Suprapubic skin (tissue), 4 donors: ENCODE data around the gene ADAP1. TPM values are rescaled to one million over a fixed set of nuclear protein-coding genes. Genes with fewer than 3 reads are reported as not detected.

Source experiments
- DNase-seq, 2 donors: peaks; one replicate each; pipeline ENCODE4 v3.0.0-alpha.2; 2019; ENCODE audit warnings: low spot score in 2 of 2
- H3K27ac ChIP-seq: fragments of 200-600 bp; sonication (generic); one replicate; pipeline ENCODE4 v1.5.1; 2019
- H3K27me3 ChIP-seq: fragments of 200-600 bp; sonication (generic); one replicate; pipeline ENCODE4 v1.5.1; 2019
- H3K36me3 ChIP-seq: fragments of 200-600 bp; sonication (generic); one replicate; pipeline ENCODE4 v1.5.1; 2019
- H3K4me1 ChIP-seq: fragments of 200-600 bp; sonication (generic); one replicate; pipeline ENCODE4 v1.5.1; 2019
- H3K4me3 ChIP-seq: fragments of 200-600 bp; sonication (generic); one replicate; pipeline ENCODE4 v1.5.1; 2019; ENCODE audit warnings: mild to moderate bottlenecking
- H3K9me3 ChIP-seq: fragments of 200-600 bp; sonication (generic); one replicate; pipeline ENCODE4 v1.5.1; 2019
- EP300 ChIP-seq: sonication (generic); formaldehyde crosslinking; IDR thresholded peaks from one replicate; pipeline ENCODE4 v1.6.1; 2017; ENCODE audit warnings: antibody characterized with exemption
- POLR2A ChIP-seq, 2 donors: fragments of 450-650 bp; IDR thresholded peaks; one replicate each; pipeline ENCODE4 v1.6.1; 2017; ENCODE audit warnings: antibody characterized with exemption in 2 of 2, mild to moderate bottlenecking in 2 of 2, moderate library complexity in 2 of 2
- POLR2AphosphoS5 ChIP-seq, 3 donors: sonication (generic); formaldehyde crosslinking; IDR thresholded peaks; one replicate each; pipeline ENCODE4 v1.6.1; 2017; ENCODE audit warnings: antibody characterized with exemption in 3 of 3
- WGBS: methylation state at CpG from one replicate; pipeline ENCODE4 v1.1.5; 2018; 5-methylcytosine and 5-hydroxymethylcytosine counted together
- total RNA-seq, 4 donors: library from RNA; depleted of rRNA; stranded (reverse); fragments of >200 nt; gene quantifications; one replicate each; pipeline ENCODE4 v1.1.0, GENCODE V29; 2016
- TF ChIP-seq, protein P1 (sequence below), 2 donors: fragments of 200-600 bp in 1 of 2; fragments of 450-650 bp in 1 of 2; sonication (generic) in 1 of 2; IDR thresholded peaks; one replicate each; pipeline ENCODE4 v1.5.1; 2016 to 2019; ENCODE audit warnings: antibody characterized with exemption in 2 of 2, mild to moderate bottlenecking in 1 of 2, moderate library complexity in 1 of 2

The ADAP1 gene
- total RNA-seq, 4 donors from 2014 or later, result 4.1 to 9.1 (median 6.3) TPM

- no peak for DNase-seq
- H3K27me3 ChIP-seq, result peaks cover 4% of the 10 kb centered on the region
- H3K27ac ChIP-seq, result no peak overlapping the region
- H3K4me1 ChIP-seq, result peaks cover 23% of the 10 kb centered on the region
- WGBS, result 71% methylated on average over 41 of the region's 43 CpGs
- H3K4me3 ChIP-seq, result no peak overlapping the region
- TF ChIP-seq EP300, result no peak
- no peaks in the 10 kb centered on the region for H3K9me3 ChIP-seq
- no peaks in the 10 kb centered on the region for H3K36me3 ChIP-seq
These were observed 38.9 kb downstream of the ADAP1 start for GRCh38 chr7:915291-916218.

DNA sequence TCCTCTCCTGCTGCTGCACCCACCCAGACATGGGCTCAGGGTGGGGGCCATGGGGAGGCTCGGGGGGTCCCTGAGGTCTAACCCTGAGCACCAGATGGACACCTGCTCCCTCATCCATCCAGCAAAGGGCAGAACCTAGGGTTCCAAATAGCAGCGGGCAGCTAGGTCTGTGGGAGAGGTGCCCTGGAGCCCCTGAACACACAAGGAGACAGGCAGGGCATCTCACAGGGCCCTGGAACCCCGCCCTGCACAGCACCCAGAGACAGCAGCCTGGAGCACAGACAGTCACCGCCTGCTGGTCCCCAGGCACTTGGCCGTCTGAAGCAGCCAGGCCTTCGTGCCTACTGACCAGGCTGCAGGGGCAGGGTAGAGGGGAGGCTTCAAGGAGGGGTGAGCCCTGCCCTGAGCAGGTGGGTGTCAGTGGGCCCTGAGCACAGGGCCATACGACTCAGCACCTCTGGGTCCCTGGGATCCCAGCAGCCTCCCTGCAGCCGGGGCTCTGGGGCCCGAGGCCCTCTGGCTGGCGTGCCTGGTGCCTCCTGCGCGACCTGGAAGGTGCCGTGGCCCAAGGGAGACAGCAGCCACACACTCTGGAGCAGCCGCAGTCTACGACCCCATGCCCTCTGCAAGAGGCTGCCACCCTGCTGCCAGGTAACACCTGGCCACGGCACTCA lies 39.8 kb downstream of the ADAP1 start:
- H3K36me3 ChIP-seq, result no peaks in the 10 kb centered on the region
- no peaks in the 10 kb centered on the region for H3K27me3 ChIP-seq
- H3K4me1 ChIP-seq, result peaks cover 28% of the 10 kb centered on the region
- no peaks in the 10 kb centered on the region for H3K9me3 ChIP-seq
- 63% methylated on average over 14 of the region's 16 CpGs for WGBS
- no peak for DNase-seq
- no peak overlapping the region for H3K4me3 ChIP-seq
- no peak for TF ChIP-seq EP300
- TF ChIP-seq, protein P1, sequence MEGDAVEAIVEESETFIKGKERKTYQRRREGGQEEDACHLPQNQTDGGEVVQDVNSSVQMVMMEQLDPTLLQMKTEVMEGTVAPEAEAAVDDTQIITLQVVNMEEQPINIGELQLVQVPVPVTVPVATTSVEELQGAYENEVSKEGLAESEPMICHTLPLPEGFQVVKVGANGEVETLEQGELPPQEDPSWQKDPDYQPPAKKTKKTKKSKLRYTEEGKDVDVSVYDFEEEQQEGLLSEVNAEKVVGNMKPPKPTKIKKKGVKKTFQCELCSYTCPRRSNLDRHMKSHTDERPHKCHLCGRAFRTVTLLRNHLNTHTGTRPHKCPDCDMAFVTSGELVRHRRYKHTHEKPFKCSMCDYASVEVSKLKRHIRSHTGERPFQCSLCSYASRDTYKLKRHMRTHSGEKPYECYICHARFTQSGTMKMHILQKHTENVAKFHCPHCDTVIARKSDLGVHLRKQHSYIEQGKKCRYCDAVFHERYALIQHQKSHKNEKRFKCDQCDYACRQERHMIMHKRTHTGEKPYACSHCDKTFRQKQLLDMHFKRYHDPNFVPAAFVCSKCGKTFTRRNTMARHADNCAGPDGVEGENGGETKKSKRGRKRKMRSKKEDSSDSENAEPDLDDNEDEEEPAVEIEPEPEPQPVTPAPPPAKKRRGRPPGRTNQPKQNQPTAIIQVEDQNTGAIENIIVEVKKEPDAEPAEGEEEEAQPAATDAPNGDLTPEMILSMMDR (IDR thresholded peaks at IDR 0.05), result no peak
- TF ChIP-seq POLR2A (IDR thresholded peaks at IDR 0.05), result no peak
- TF ChIP-seq POLR2AphosphoS5 (IDR thresholded peaks at IDR 0.05), result no peak
- no peak overlapping the region for H3K27ac ChIP-seq

DNA sequence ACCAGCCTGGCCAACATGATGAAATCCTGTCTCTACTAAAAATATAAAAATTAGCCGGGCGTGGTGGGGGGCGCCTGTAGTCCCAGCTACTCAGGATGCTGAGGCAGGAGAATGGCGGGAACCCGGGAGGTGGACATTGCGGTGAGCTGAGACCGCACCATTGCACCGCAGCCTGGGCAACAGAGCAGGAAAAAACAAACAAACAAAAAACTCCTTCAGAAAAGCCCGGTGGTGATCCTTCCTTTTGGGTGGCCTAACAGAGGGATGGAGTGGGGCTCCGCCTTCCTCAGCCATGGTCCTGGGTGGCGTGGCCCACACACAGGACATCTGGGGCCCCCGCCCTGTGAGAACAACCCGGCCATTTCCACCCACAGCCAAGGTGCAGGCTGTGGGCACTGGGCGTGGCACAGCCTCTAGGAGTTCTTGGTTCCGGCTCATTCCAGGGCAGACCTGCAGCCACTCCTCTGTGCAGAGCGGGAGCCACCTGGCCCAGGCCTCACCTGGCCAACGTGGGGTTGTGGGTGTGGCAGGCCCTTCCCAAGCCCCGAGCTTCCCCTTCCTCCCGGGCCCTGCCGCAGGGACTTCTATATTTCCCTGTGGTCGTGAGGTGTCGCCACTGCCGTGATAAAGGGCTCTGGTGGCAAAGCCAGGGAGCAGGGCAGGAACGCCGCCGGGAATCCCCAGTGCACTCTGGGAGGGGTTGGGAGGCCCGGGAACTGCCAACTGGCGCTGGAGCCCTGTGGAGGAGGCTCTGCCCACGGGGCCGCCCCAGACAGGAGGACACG lies 40.6 kb downstream of the ADAP1 start:
- Histone ChIP-seq H3K36me3 (no peaks in the 10 kb centered on the region), H3K27me3 (no peaks in the 10 kb centered on the region), H3K27ac (no peak overlapping the region), H3K9me3 (no peaks in the 10 kb centered on the region), H3K4me3 (no peak overlapping the region), H3K4me1 (peaks cover 29% of the 10 kb centered on the region)
- no peak for DNase-seq
- TF ChIP-seq EP300 (no peak), POLR2A (IDR thresholded peaks at IDR 0.05) (no peak), POLR2AphosphoS5 (IDR thresholded peaks at IDR 0.05) (no peak)
- TF ChIP-seq, protein P1 (IDR thresholded peaks at IDR 0.05), result no peak
- 61% methylated on average over 16 of the region's 31 CpGs for WGBS

- 100% methylated on average over 6 of the region's 41 CpGs for WGBS
- DNase-seq, result no peak
- H3K27me3 ChIP-seq, result no peaks in the 10 kb centered on the region
- no peaks in the 10 kb centered on the region for H3K9me3 ChIP-seq
- peaks cover 39% of the 10 kb centered on the region for H3K4me1 ChIP-seq
- H3K4me3 ChIP-seq, result no peak overlapping the region
- TF ChIP-seq EP300, result no peak
- no peak for TF ChIP-seq POLR2AphosphoS5 (IDR thresholded peaks at IDR 0.05)
- TF ChIP-seq POLR2A (IDR thresholded peaks at IDR 0.05), result no peak
- TF ChIP-seq, protein P1 (IDR thresholded peaks at IDR 0.05), result no peak
- no peak overlapping the region for H3K27ac ChIP-seq
- H3K36me3 ChIP-seq, result no peaks in the 10 kb centered on the region
These were observed 42.5 kb downstream of the ADAP1 start for GRCh38 chr7:911791-912480.

DNA sequence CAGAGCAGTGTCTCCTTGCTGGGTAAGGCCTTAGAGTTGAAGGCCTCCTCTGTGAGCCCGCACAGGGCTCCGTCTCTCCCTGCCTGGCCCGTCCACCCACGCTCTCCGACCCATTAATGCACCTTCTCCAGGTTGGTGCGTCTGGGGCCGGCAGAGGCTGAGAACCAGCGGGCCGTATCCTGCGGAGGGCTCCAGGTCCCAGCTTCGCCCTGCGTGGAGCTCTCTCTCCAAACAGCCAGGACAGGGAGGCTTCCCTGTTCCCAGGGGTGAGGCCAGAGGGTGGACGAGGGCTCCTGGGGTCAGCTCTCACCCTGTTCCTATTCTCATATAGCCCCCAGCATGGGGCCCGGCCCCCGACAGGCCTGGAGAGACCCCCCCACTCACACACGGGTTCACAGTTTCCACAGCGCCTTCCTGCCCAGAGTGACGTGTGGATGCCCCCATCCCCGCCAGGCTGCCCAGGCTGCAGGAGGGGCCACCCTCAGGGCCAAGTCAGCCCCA lies 43.5 kb downstream of the ADAP1 start:
- H3K36me3 ChIP-seq, result no peaks in the 10 kb centered on the region
- no peak overlapping the region for H3K27ac ChIP-seq
- DNase-seq, result no peak
- peaks cover 31% of the 10 kb centered on the region for H3K4me1 ChIP-seq
- H3K4me3 ChIP-seq, result no peak overlapping the region
- H3K9me3 ChIP-seq, result no peaks in the 10 kb centered on the region
- H3K27me3 ChIP-seq, result no peaks in the 10 kb centered on the region
- TF ChIP-seq, protein P1 (IDR thresholded peaks at IDR 0.05), result no peak
- no peak for TF ChIP-seq POLR2A (IDR thresholded peaks at IDR 0.05)
- TF ChIP-seq EP300, result no peak
- WGBS, result 84% methylated on average over 16 of the region's 19 CpGs
